ENCODE results near the gene DCLK1. TPM values are rescaled to one million over a fixed set of nuclear protein-coding genes. Genes with fewer than 3 reads are reported as not detected.

The DCLK1 gene
- total RNA-seq, 1 donor from 2014 or later, result 22.6 TPM

- DNase-seq (ENCODE audit: low spot score in 2 of 2), result no peak
- H3K9me3 ChIP-seq, result no peaks in the 10 kb centered on the region
- H3K4me3 ChIP-seq, result no peak overlapping the region
- no peaks in the 10 kb centered on the region for H3K27me3 ChIP-seq
- intact Hi-C loops (cut with DNase I), result no loop called here
- H3K27ac ChIP-seq, result no peak overlapping the region
- no peaks in the 10 kb centered on the region for H3K4me1 ChIP-seq
- no peaks in the 10 kb centered on the region for H3K36me3 ChIP-seq
- TF ChIP-seq CTCF (IDR thresholded peaks at IDR 0.05), result no peak
These were observed 333.9 kb downstream of the DCLK1 start for GRCh38 chr13:35797244-35797643.

GRCh38 chr13:35796623-35797022, 334.6 kb downstream of the DCLK1 start:
- no peak for DNase-seq (ENCODE audit: low spot score in 2 of 2)
- no peaks in the 10 kb centered on the region for H3K4me1 ChIP-seq

GRCh38 chr13:35794734-35795389, 336.3 kb downstream of the DCLK1 start:
- Histone ChIP-seq H3K27ac (no peak overlapping the region), H3K36me3 (no peaks in the 10 kb centered on the region), H3K4me1 (no peaks in the 10 kb centered on the region), H3K4me3 (no peak overlapping the region), H3K9me3 (no peaks in the 10 kb centered on the region), H3K27me3 (no peaks in the 10 kb centered on the region)
- DNase-seq (ENCODE audit: low spot score in 2 of 2), result no peak
- intact Hi-C loops (cut with DNase I), result no loop called here
- no peak for TF ChIP-seq CTCF (IDR thresholded peaks at IDR 0.05)

More at GRCh38 chr13:35796623-35797022, 334.6 kb downstream of the DCLK1 start:
- intact Hi-C loops (cut with DNase I), result no loop called here
- H3K27ac ChIP-seq, result no peak overlapping the region
- H3K27me3 ChIP-seq, result no peaks in the 10 kb centered on the region
- no peak for TF ChIP-seq CTCF (IDR thresholded peaks at IDR 0.05)
- H3K36me3 ChIP-seq, result no peaks in the 10 kb centered on the region
- H3K4me3 ChIP-seq, result no peak overlapping the region
- H3K9me3 ChIP-seq, result no peaks in the 10 kb centered on the region

DNA sequence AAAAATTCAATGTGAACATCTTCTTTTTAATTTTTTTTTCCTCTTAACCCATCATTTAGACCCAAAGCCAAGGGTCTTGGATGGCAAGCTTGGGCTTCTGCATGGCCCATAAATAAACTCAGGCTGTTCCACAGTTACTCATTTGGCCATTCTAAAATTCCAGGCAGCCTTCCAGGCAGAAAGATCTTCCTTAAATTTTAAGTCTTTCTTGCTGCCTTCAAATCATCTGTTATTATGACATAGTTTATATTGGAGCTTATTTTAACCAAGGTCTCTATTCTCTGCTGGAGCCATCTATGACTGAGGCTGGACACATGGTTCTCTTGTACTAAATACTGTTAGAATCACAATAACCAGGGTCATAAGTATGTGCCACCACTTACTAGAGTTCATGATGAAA, 337.4 kb downstream of the DCLK1 start:
- no peak for DNase-seq (ENCODE audit: low spot score in 2 of 2)
- Histone ChIP-seq H3K36me3 (no peaks in the 10 kb centered on the region), H3K4me3 (no peak overlapping the region), H3K27ac (no peak overlapping the region), H3K4me1 (no peaks in the 10 kb centered on the region), H3K27me3 (no peaks in the 10 kb centered on the region), H3K9me3 (no peaks in the 10 kb centered on the region)
- intact Hi-C loops (cut with DNase I), result no loop called here
- TF ChIP-seq CTCF (IDR thresholded peaks at IDR 0.05), result no peak

DNA sequence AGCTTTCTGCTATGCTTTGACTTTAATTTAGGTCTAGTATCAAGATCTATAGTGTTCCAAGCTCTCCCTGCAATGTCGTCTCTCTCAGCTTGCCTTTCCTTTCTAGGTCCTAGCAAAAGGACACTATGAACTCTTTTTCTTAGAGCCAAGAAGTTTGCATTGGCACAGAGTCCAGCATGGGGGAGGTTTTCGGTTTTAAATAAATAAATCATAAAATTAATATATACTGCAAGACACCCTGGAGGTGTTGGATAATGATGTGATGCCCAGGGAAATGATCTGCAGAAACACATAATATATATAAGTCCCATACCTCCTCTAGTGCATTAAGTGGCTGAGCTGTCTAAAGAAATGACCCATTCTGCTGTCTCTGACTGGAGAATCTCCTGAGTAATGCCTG, 338.3 kb downstream of the DCLK1 start:
- TF ChIP-seq CTCF (IDR thresholded peaks at IDR 0.05), result no peak
- no peaks in the 10 kb centered on the region for H3K9me3 ChIP-seq
- no peak overlapping the region for H3K27ac ChIP-seq
- DNase-seq (ENCODE audit: low spot score in 2 of 2), result no peak
- H3K36me3 ChIP-seq, result no peaks in the 10 kb centered on the region
- H3K4me3 ChIP-seq, result no peak overlapping the region
- H3K27me3 ChIP-seq, result no peaks in the 10 kb centered on the region
- no peaks in the 10 kb centered on the region for H3K4me1 ChIP-seq
- intact Hi-C loops (cut with DNase I), result no loop called here

DNA sequence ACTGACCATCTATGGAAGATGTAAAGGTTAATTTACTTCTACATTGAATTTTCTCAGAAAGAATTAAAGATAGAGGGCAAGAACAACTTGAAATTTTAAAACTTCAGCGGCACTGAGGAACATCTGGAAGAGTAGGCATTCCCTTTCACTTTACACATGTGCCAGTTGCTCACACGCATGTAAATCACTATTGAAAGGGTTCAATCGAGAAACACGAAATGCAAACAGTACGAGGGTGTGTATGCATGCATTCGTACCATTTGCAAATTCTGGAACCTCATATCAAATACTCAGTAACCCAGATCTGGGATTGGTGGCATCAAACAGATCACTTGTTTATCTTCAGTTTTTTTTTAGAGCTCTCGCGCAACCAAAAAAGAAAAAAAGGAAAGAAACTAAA, 339.2 kb downstream of the DCLK1 start:
- no peaks in the 10 kb centered on the region for H3K9me3 ChIP-seq
- TF ChIP-seq CTCF (IDR thresholded peaks at IDR 0.05), result no peak
- H3K4me3 ChIP-seq, result no peak overlapping the region
- DNase-seq (ENCODE audit: low spot score in 2 of 2), result no peak
- H3K27ac ChIP-seq, result no peak overlapping the region
- no peaks in the 10 kb centered on the region for H3K4me1 ChIP-seq
- intact Hi-C loops (cut with DNase I), result no loop called here
- no peaks in the 10 kb centered on the region for H3K36me3 ChIP-seq
- no peaks in the 10 kb centered on the region for H3K27me3 ChIP-seq

Measured in ascending aorta (tissue), 2 donors.